HG02973 (cell line): ENCODE results near the gene KCNJ6.

Experiments used
- ATAC-seq: cut with Tn5 transposase; IDR thresholded peaks from one replicate; pipeline ENCODE4 v1.9.1; 2021; ENCODE audit warnings: moderate library complexity; ENCODE audit not compliant: unreplicated experiment

Gene KCNJ6

GRCh38 chr21:37905291-37905690 is 11.0 kb downstream of the KCNJ6 start:
- ATAC-seq = no peak

GRCh38 chr21:37904856-37905255 is 11.4 kb downstream of the KCNJ6 start:
- no peak for ATAC-seq

- no peak for ATAC-seq
These were observed 12.9 kb downstream of the KCNJ6 start for GRCh38 chr21:37903396-37903795.

GRCh38 chr21:37899146-37899545 is 17.1 kb downstream of the KCNJ6 start:
- ATAC-seq = no peak

- ATAC-seq = no peak
These were observed 19.5 kb downstream of the KCNJ6 start for GRCh38 chr21:37896788-37897187.

GRCh38 chr21:37891972-37892371 is 24.3 kb downstream of the KCNJ6 start:
- ATAC-seq = no peak

GRCh38 chr21:37888659-37889058 is 27.6 kb downstream of the KCNJ6 start:
- no peak for ATAC-seq

GRCh38 chr21:37886726-37887299 is 29.4 kb downstream of the KCNJ6 start:
- ATAC-seq = no peak

GRCh38 chr21:37886120-37886519 is 30.1 kb downstream of the KCNJ6 start:
- no peak for ATAC-seq

- ATAC-seq = no peak
These were observed 37.2 kb downstream of the KCNJ6 start for GRCh38 chr21:37878946-37879660.

- ATAC-seq = no peak
These were observed 38.2 kb downstream of the KCNJ6 start for GRCh38 chr21:37877888-37878684.

- ATAC-seq = no peak
These were observed 39.1 kb downstream of the KCNJ6 start for GRCh38 chr21:37877171-37877570.

- no peak for ATAC-seq
These were observed 39.7 kb downstream of the KCNJ6 start for GRCh38 chr21:37876561-37876960.

GRCh38 chr21:37874904-37875780 is 41.1 kb downstream of the KCNJ6 start:
- ATAC-seq = no peak

- no peak for ATAC-seq
These were observed 41.8 kb downstream of the KCNJ6 start for GRCh38 chr21:37874481-37874880.

GRCh38 chr21:37873655-37874054 is 42.6 kb downstream of the KCNJ6 start:
- no peak for ATAC-seq

- ATAC-seq = no peak
These were observed 45.0 kb downstream of the KCNJ6 start for GRCh38 chr21:37871121-37871862.

- ATAC-seq = no peak
These were observed 46.0 kb downstream of the KCNJ6 start for GRCh38 chr21:37870221-37870620.

- ATAC-seq = no peak
These were observed 46.6 kb downstream of the KCNJ6 start for GRCh38 chr21:37869661-37870060.
